HG03159 (cell line): Measurements from ENCODE around the gene WDR18.

Experiments
- ATAC-seq: cut with Tn5 transposase; IDR thresholded peaks from one replicate; pipeline ENCODE4 v1.9.1; 2021; ENCODE audit warnings: mild to moderate bottlenecking, moderate library complexity; ENCODE audit not compliant: unreplicated experiment

Gene WDR18

DNA sequence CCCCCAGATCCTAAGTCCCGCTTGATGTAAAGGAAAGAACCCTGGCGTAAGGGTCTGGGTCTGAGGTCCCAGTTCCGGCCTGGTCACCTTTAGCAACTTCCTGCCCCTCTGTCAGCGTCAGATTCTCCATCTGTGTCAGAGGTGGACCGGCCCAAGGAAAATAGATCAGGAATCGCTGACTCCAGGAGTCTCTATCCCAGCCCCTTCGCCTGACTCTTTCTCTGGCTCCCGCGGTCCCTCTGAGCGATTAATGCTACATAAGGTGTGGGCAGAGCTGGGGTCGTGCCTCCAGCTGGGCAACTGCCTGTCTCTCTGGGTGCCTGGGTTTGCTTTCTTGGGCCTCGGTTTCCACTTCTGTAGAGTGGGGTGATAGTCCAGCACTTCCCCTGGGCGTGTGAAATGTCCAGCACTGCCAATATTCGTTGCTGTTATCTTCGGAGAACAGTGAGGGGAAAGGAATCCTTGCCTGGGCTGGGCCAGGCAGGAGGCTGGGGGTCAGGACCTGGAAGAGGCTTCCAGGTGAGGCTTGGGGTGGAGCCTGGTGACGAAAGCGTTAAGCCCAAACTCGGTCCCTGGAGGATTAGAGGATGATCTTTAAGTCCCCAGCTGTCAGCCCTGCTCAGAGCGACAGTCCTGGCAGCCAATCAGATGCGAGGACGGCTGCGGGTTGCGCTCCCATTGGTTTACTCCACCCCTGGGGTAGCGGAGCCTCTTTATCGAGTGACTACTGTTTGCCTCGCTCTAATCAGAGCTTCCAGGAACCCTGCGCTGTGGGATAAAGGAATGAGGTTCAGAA is 56.5 kb downstream of the WDR18 start:
- peak; percentile 44 for ATAC-seq

DNA sequence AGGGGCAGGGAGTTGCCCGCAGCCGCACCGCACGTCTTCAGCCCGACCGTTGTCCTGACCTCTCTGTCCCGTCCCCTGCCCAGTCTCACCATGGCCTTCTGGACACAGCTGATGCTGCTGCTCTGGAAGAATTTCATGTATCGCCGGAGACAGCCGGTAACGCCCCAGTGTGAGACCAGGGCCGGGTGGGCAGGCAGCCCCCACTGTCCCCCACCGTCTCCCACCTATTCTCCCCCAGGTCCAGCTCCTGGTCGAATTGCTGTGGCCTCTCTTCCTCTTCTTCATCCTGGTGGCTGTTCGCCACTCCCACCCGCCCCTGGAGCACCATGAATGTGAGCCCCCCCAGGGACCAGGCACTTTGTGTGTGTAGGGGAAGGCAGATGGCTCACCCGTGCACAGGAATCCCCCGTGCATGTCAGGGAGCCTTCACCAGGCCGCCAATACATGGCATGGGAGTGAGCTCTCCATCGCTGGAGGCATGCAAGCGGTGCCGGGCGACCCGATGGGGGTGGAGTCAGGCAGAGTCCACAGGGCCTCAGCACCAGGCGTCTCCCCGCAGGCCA is 57.2 kb downstream of the WDR18 start:
- no peak for ATAC-seq

DNA sequence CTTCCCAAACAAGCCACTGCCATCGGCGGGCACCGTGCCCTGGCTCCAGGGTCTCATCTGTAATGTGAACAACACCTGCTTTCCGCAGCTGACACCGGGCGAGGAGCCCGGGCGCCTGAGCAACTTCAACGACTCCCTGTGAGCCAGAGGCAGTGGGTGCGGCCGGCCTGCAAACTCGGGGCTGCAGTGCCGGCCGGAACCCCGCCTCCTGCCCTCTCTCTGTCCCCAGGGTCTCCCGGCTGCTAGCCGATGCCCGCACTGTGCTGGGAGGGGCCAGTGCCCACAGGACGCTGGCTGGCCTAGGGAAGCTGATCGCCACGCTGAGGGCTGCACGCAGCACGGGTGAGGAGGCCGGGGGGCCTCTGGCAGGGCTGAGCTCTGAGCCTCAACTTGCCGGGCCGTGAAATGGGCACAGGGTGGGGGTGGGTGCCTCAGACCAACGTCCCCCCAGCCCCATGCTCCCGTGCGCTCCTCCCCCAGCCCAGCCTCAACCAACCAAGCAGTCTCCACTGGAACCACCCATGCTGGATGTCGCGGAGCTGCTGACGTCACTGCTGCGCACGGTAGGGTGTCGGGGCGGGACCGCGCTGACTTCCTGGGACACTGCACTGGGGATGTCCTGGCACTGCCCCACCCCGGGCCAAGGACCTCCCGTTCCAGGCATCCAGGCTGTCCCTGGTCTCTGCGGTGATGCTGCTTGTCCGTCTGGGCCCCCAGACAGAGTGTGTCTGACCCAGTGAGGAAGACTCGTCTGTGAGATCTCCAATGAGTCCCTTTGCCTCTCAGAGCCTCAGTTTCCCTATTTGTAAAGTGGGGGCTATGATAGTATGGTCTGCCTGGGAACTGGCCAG is 57.9 kb downstream of the WDR18 start:
- no peak for ATAC-seq

DNA sequence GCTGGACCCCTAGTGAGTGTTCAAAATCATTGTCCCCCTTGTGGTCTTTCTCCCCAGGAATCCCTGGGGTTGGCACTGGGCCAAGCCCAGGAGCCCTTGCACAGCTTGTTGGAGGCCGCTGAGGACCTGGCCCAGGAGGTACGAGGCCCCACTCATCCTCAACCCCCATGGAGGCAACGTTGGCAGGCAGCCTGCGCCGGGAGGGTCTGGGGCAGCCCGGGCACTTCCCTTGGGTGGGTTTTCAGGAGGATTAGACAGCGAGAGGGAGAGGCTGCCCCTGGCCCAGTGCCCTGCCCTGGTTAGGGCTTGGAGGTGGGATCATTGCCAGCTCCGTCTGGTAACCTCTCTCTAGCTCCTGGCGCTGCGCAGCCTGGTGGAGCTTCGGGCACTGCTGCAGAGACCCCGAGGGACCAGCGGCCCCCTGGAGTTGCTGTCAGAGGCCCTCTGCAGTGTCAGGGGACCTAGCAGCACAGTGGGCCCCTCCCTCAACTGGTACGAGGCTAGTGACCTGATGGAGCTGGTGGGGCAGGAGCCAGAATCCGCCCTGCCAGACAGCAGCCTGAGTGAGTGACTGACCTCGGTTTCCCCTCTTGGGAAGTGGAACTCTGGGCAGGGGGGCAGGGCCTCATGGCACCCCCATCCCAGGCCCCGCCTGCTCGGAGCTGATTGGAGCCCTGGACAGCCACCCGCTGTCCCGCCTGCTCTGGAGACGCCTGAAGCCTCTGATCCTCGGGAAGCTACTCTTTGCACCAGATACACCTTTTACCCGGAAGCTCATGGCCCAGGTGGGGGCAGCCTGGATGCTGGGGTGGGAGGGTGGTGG is 58.8 kb downstream of the WDR18 start:
- no peak for ATAC-seq
